Measurements from ENCODE around the gene OR5AU1.

- TF ChIP-seq POLR2A (IDR thresholded peaks at IDR 0.05; ENCODE audit: low read depth, low read length) (no peak), SPI1 (IDR thresholded peaks at IDR 0.05; ENCODE audit: low read depth, low read length) (no peak), POLR2AphosphoS5 (IDR thresholded peaks at IDR 0.05; ENCODE audit: low read depth, low read length) (no peak), TAF1 (IDR thresholded peaks at IDR 0.05; ENCODE audit: low read depth, low read length) (no peak)
Observed at GRCh38 chr14:21123429-21123828, 32.4 kb downstream of the OR5AU1 start.
